ENCODE measurements around the gene MIDN.
"Not testable (repeated sequence)": the region's sequence is repeated elsewhere in the genome, so short reads cannot be mapped to it uniquely, and the experiment has no call there.

MIDN gene

DNA sequence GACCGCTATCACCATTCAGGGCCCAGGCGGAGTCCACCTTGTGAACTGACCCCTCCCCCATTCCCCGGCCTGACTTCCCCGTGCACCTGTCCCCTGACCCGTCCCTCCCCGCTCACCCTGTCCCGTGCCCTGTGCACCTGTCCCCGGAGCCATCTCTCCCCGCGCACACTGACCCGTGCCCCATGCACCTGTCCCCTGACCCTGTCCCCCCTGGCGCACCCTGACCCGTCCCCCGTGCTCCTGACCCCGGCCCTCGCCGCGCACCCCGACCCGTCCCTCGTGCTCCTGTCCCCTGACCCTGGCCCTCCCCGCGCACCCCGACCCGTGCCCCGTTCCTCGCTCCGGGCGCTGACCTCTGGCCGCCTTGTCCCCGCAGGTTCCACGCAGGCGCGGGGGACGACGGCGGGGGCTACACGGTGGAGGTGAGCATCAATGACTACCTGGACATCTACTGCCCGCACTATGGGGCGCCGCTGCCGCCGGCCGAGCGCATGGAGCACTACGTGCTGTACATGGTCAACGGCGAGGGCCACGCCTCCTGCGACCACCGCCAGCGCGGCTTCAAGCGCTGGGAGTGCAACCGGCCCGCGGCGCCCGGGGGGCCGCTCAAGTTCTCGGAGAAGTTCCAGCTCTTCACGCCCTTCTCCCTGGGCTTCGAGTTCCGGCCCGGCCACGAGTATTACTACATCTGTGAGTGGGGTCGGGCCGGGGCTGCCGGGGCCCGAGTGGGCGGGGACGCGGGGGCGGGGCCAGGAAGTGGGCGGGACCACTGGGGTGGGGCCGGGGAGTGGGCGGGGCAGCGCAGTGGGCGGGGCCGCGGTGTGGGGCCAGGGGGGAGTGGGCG is 47.0 kb downstream of the MIDN start:
- no peak for DNase-seq

- DNase-seq, result no peak
Observed at GRCh38 chr19:1296078-1296477, 47.7 kb downstream of the MIDN start.

- no peak for DNase-seq
Observed at GRCh38 chr19:1296575-1297271, 48.3 kb downstream of the MIDN start.

DNA sequence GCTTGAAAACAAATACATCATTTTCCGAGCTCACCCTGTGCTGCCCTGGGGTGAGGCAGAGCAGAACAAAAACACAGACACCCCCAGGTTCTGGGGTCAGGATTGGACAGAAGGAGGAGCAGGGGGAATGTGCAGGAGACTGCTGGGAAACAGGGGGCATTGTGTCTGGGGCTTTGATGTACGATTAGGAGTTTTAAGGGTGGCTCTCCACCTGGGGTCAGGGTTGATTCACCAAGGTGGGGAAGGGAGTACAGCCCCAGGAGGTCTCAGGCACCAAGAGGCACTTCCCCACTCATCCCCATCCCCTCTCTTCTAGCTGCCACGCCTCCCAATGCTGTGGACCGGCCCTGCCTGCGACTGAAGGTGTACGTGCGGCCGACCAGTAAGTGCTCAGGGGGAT is 49.9 kb downstream of the MIDN start:
- no peak for DNase-seq

DNA sequence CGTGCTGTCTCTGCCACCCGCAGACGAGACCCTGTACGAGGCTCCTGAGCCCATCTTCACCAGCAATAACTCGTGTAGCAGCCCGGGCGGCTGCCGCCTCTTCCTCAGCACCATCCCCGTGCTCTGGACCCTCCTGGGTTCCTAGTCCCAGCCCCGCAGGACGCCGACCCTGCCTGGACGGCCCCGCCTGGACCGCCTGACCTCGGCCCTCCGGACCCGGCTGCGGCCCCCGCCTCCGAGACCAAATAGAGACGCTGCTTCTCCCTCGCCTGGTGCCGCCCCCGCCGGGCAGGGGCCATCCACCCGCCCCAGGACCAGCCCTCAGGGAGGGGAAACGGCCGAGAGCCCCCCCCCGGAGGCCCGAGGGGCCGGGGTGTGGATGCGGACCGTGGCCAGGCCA is 51.4 kb downstream of the MIDN start:
- DNase-seq, result no peak

GRCh38 chr19:1300744-1301490 is 52.5 kb downstream of the MIDN start:
- DNase-seq, result no peak

DNA sequence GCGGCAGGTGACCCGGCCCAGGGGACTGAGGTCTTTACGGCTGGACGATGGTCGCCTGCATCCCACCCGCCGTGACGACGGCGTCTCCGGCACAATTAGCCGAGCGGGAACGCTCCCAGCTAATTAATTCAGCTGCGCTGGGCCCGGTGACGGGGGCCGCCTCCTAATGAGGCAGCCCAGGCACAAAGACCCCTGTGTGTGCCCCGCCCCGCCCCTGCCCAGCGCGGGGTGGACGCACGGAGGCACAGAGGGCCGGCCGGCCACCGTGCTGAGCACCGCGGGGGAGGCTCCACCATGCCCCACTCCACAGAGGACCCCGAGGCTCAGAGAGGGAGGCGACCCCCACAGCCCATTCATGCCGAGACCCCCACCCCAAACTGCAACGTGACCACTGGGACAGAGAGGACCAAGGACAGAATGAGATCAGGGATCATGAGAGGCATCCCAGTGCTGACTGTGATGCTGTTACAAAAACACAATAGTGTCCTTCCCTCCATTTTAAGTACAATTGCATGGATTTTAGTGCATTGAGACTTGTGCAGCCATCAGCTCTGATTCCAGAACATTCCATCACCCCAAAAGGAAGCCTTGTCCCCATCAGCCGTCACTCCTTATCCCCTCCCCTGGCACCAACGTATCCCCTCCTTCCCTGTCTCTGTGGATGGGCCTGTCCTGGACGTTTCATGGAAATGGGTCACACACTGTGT is 54.3 kb downstream of the MIDN start:
- DNase-seq, result no peak

- DNase-seq, result no peak
Observed at GRCh38 chr19:1304197-1304924, 56.0 kb downstream of the MIDN start.

GRCh38 chr19:1305354-1305753 is 57.0 kb downstream of the MIDN start:
- DNase-seq, result not testable (repeated sequence)

DNA sequence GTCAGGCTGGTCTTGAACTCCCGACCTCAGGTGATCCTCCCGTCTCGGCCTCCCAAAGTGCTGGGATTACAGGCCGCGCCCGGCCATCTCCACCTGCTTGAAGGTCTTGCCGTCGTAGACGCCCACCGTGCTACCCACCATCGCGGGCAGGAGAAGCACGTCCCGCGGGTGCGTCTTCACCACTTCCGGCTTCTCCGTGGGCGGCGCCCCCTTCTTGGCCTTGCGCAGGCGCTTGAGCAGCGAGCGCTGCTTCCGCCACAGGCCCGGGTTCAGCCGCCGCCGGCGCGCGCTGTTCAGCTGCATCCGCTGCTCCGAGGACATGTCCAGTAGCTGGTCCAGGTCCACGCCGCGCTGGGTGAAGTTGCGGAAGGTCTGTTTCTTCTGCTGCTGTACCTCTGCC is 58.9 kb downstream of the MIDN start:
- DNase-seq, result no peak

GRCh38 chr19:1307755-1308303 is 59.4 kb downstream of the MIDN start:
- DNase-seq, result no peak

GRCh38 chr19:1308718-1309117 is 60.3 kb downstream of the MIDN start:
- no peak for DNase-seq

Data from COR-L47 (cell line).